Osteocyte (in vitro differentiated cells): ENCODE measurements around the gene LPAR2. TPM values are rescaled to one million over a fixed set of nuclear protein-coding genes. Genes with fewer than 3 reads are reported as not detected.

ENCODE experiments used
- DNase-seq: peaks from one replicate; pipeline ENCODE4 v3.0.0; 2021; ENCODE audit warnings: mixed read lengths; ENCODE audit not compliant: unreplicated experiment; ENCODE audit errors: extremely low spot score
- H3K27ac Mint-ChIP-seq: one replicate; pipeline ENCODE4 v1.8.0; 2021; ENCODE audit warnings: mild to moderate bottlenecking, mixed read lengths; ENCODE audit not compliant: unreplicated experiment
- H3K27me3 Mint-ChIP-seq: one replicate; pipeline ENCODE4 v1.8.0; 2021; ENCODE audit warnings: mixed read lengths; ENCODE audit not compliant: unreplicated experiment
- H3K36me3 Mint-ChIP-seq: one replicate; pipeline ENCODE4 v1.8.0; 2021; ENCODE audit warnings: mixed read lengths; ENCODE audit not compliant: unreplicated experiment
- H3K4me1 Mint-ChIP-seq: one replicate; pipeline ENCODE4 v1.8.0; 2021; ENCODE audit warnings: mixed read lengths; ENCODE audit not compliant: unreplicated experiment
- H3K4me3 Mint-ChIP-seq: one replicate; pipeline ENCODE4 v1.8.0; 2021; ENCODE audit warnings: mild to moderate bottlenecking, moderate library complexity, mixed read lengths; ENCODE audit not compliant: unreplicated experiment
- H3K9me3 Mint-ChIP-seq: one replicate; pipeline ENCODE4 v1.8.0; 2021; ENCODE audit warnings: mixed read lengths; ENCODE audit not compliant: unreplicated experiment
- CTCF ChIP-seq: fragments of 200-600 bp; sonication (generic); IDR thresholded peaks from 2 replicates; pipeline ENCODE4 v1.5.0; 2021; ENCODE audit warnings: antibody characterized with exemption, mild to moderate bottlenecking, moderate library complexity
- total RNA-seq: library from RNA; stranded (reverse); gene quantifications from 2 replicates; pipeline ENCODE4 v1.2.1, GENCODE V29; 2021

Gene LPAR2
- total RNA-seq, 1 donor from 2014 or later: 7.4 TPM

DNA sequence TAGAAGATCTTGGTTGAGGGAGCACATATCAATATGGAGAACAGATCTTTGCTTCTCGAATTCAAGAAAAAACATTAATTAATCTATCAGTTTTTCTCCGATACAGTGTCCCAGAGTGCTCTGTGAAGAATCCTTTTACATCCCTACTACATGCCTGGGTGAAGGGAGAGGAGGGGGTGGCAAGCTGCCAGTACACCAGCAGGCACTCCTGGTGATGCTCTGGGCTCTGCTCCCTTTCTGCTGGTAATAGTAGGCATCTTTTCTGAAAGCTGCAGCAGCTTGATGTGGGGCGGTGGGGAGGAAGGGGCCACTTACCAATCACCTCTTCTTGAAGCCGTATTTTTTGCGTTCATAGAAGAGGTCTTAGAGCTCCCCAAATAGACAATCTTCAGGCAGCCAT lies 40.2 kb downstream of the LPAR2 start:
- H3K4me1 Mint-ChIP-seq: peaks cover 14% of the 10 kb centered on the region
- no peak overlapping the region for H3K27ac Mint-ChIP-seq
- no peaks in the 10 kb centered on the region for H3K36me3 Mint-ChIP-seq
- H3K27me3 Mint-ChIP-seq: no peaks in the 10 kb centered on the region
- H3K9me3 Mint-ChIP-seq: no peaks in the 10 kb centered on the region
- H3K4me3 Mint-ChIP-seq: no peak overlapping the region
- no peak for DNase-seq
- TF ChIP-seq CTCF: no peak

DNA sequence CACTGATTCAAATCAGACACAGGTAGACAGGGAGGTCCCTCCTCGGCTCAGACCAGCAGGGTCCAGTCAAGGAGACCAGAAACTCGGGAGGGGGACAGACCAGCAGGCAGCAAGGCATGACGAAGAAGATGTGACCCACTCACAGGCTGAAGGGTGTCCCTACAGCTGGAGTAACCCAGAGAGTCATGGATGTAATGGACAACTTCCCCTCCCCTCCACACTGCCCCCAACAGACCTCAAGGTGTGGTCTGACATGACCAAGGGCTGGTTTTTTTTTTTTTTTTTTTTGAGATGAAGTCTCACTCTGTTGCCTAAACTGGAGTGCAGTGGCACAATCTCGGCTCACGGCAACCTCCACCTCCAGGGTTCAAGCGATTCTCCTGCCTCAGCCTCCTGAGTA lies 43.7 kb downstream of the LPAR2 start:
- H3K27ac Mint-ChIP-seq: no peak overlapping the region
- no peak for TF ChIP-seq CTCF
- H3K27me3 Mint-ChIP-seq: no peaks in the 10 kb centered on the region
- no peak overlapping the region for H3K4me3 Mint-ChIP-seq
- no peaks in the 10 kb centered on the region for H3K4me1 Mint-ChIP-seq
- DNase-seq: no peak
- H3K36me3 Mint-ChIP-seq: no peaks in the 10 kb centered on the region
- H3K9me3 Mint-ChIP-seq: no peaks in the 10 kb centered on the region

GRCh38 chr19:19582471-19582870 lies 45.5 kb downstream of the LPAR2 start:
- no peaks in the 10 kb centered on the region for H3K27me3 Mint-ChIP-seq
- H3K4me3 Mint-ChIP-seq: no peak overlapping the region
- H3K36me3 Mint-ChIP-seq: no peaks in the 10 kb centered on the region
- H3K4me1 Mint-ChIP-seq: no peaks in the 10 kb centered on the region
- no peak overlapping the region for H3K27ac Mint-ChIP-seq
- TF ChIP-seq CTCF: no peak
- no peaks in the 10 kb centered on the region for H3K9me3 Mint-ChIP-seq
- DNase-seq: no peak

- H3K9me3 Mint-ChIP-seq: no peaks in the 10 kb centered on the region
- no peaks in the 10 kb centered on the region for H3K27me3 Mint-ChIP-seq
- no peaks in the 10 kb centered on the region for H3K4me1 Mint-ChIP-seq
- no peak overlapping the region for H3K27ac Mint-ChIP-seq
- no peaks in the 10 kb centered on the region for H3K36me3 Mint-ChIP-seq
- DNase-seq: no peak
- TF ChIP-seq CTCF: no peak
- no peak overlapping the region for H3K4me3 Mint-ChIP-seq
These were observed 46.6 kb downstream of the LPAR2 start for GRCh38 chr19:19581391-19581790.

GRCh38 chr19:19580418-19580817 lies 47.6 kb downstream of the LPAR2 start:
- TF ChIP-seq CTCF: no peak
- no peaks in the 10 kb centered on the region for H3K9me3 Mint-ChIP-seq
- no peak overlapping the region for H3K27ac Mint-ChIP-seq
- H3K27me3 Mint-ChIP-seq: no peaks in the 10 kb centered on the region
- DNase-seq: no peak
- H3K4me3 Mint-ChIP-seq: no peak overlapping the region
- no peaks in the 10 kb centered on the region for H3K4me1 Mint-ChIP-seq
- no peaks in the 10 kb centered on the region for H3K36me3 Mint-ChIP-seq
